GM18951 (cell line): ENCODE results near the gene GMCL2.

Experiments
- POLR2A ChIP-seq: IDR thresholded peaks from 4 replicates; pipeline ENCODE4 v1.6.1; 2011; ENCODE audit warnings: mild to moderate bottlenecking; ENCODE audit not compliant: insufficient read length, insufficient read depth; ENCODE audit errors: extremely low read depth
- in situ Hi-C: fragments of 300-500 bp; cut with MboI; formaldehyde crosslinking; loops from one replicate; pipeline ENCODE4 v1.12.0; 2022; ENCODE audit warnings: low sequenced_read_pairs, mixed read lengths, inconsistent platforms; ENCODE audit not compliant: unreplicated experiment

Gene GMCL2

GRCh38 chr5:178147406-178147805, 39.8 kb downstream of the GMCL2 start:
- in situ Hi-C loops, result loop anchor here (5.0 kb wide), 1 partner anchor 70 kb away; no protein-coding TSS in a partner anchor

GRCh38 chr5:178145965-178146820, 41.0 kb downstream of the GMCL2 start:
- in situ Hi-C loops, result loop anchor here (5.0 kb wide), 1 partner anchor 69 kb away; no protein-coding TSS in a partner anchor

More at GRCh38 chr5:178147406-178147805, 39.8 kb downstream of the GMCL2 start:
- no peak for TF ChIP-seq POLR2A

GRCh38 chr5:178143901-178144300, 43.3 kb downstream of the GMCL2 start:
- TF ChIP-seq POLR2A, result no peak
- in situ Hi-C loops, result no loop called here

More at GRCh38 chr5:178145965-178146820, 41.0 kb downstream of the GMCL2 start:
- TF ChIP-seq POLR2A, result no peak

GRCh38 chr5:178143246-178143645, 43.9 kb downstream of the GMCL2 start:
- no peak for TF ChIP-seq POLR2A
- in situ Hi-C loops, result no loop called here

- no peak for TF ChIP-seq POLR2A
- in situ Hi-C loops, result no loop called here
Observed at GRCh38 chr5:178142642-178143041, 44.5 kb downstream of the GMCL2 start.

GRCh38 chr5:178141550-178141949, 45.6 kb downstream of the GMCL2 start:
- in situ Hi-C loops, result no loop called here

GRCh38 chr5:178137991-178138390, 49.2 kb downstream of the GMCL2 start:
- no peak for TF ChIP-seq POLR2A
- in situ Hi-C loops, result no loop called here

More at GRCh38 chr5:178141550-178141949, 45.6 kb downstream of the GMCL2 start:
- no peak for TF ChIP-seq POLR2A

- in situ Hi-C loops, result no loop called here
- no peak for TF ChIP-seq POLR2A
Observed at GRCh38 chr5:178136990-178137389, 50.2 kb downstream of the GMCL2 start.
